H9 (cell line): Measurements from ENCODE around the gene DIP2A. TPM values are rescaled to one million over a fixed set of nuclear protein-coding genes. Genes with fewer than 3 reads are reported as not detected.

Experiments used
- DNase-seq: peaks from one replicate; pipeline ENCODE4 v3.0.0-alpha.2; 2017
- H2AFZ ChIP-seq: one replicate; pipeline ENCODE4 v1.6.1; 2013; ENCODE audit warnings: mild to moderate bottlenecking, low read length, control low read depth, moderate library complexity
- H2AK5ac ChIP-seq: 2 replicates; pipeline ENCODE4 v1.6.1; 2013; ENCODE audit warnings: low read length, control low read depth, mixed read lengths; ENCODE audit not compliant: insufficient read length
- H2BK120ac ChIP-seq: one replicate; pipeline ENCODE4 v1.6.1; 2013; ENCODE audit warnings: low read depth, mild to moderate bottlenecking, low read length, control low read depth, inconsistent platforms; ENCODE audit not compliant: poor library complexity, severe bottlenecking
- H2BK12ac ChIP-seq: 2 replicates; pipeline ENCODE4 v1.6.1; 2013; ENCODE audit warnings: low read length, control low read depth, mixed read lengths, low read depth; ENCODE audit not compliant: insufficient read length
- H2BK15ac ChIP-seq: 2 replicates; pipeline ENCODE4 v1.6.1; 2013; ENCODE audit warnings: low read depth, low read length, control low read depth
- H2BK20ac ChIP-seq: one replicate; pipeline ENCODE4 v1.6.1; 2013; ENCODE audit warnings: low read depth, mild to moderate bottlenecking, low read length, control low read depth, inconsistent platforms; ENCODE audit not compliant: poor library complexity, severe bottlenecking
- H2BK5ac ChIP-seq: 2 replicates; pipeline ENCODE4 v1.6.1; 2013; ENCODE audit warnings: low read length, control low read depth, mixed read lengths; ENCODE audit not compliant: insufficient read length
- H3K14ac ChIP-seq: 2 replicates; pipeline ENCODE4 v1.6.1; 2013; ENCODE audit warnings: low read length, control low read depth; ENCODE audit not compliant: insufficient read depth
- H3K18ac ChIP-seq: 2 replicates; pipeline ENCODE4 v1.6.1; 2013; ENCODE audit warnings: low read depth, mild to moderate bottlenecking, mixed read lengths, low read length, control low read depth; ENCODE audit not compliant: insufficient read length
- H3K23ac ChIP-seq: 2 replicates; pipeline ENCODE4 v1.6.1; 2013; ENCODE audit warnings: low read length, control low read depth, mixed read lengths, low read depth; ENCODE audit not compliant: insufficient read length
- H3K23me2 ChIP-seq: 2 replicates; pipeline ENCODE4 v1.6.1; 2013; ENCODE audit warnings: low read depth, mild to moderate bottlenecking, mixed read lengths, low read length, control low read depth; ENCODE audit not compliant: insufficient read length, poor library complexity, severe bottlenecking
- H3K27ac ChIP-seq: 2 replicates; pipeline ENCODE4 v1.5.1; 2013; ENCODE audit warnings: low read length, control low read depth, mixed read lengths, low read depth; ENCODE audit not compliant: insufficient read length
- H3K27me3 ChIP-seq: 2 replicates; pipeline ENCODE4 v1.6.1; 2013; ENCODE audit warnings: low read length, control low read depth, inconsistent platforms; ENCODE audit not compliant: insufficient read depth
- H3K4ac ChIP-seq: 2 replicates; pipeline ENCODE4 v1.6.1; 2013; ENCODE audit warnings: low read depth, mild to moderate bottlenecking, control low read depth, inconsistent platforms, low read length, moderate library complexity
- H3K4me1 ChIP-seq: 2 replicates; pipeline ENCODE4 v1.6.1; 2013; ENCODE audit warnings: low read length, control low read depth, inconsistent platforms; ENCODE audit not compliant: insufficient read depth
- H3K4me2 ChIP-seq: 2 replicates; pipeline ENCODE4 v1.6.1; 2013; ENCODE audit warnings: low read length, control low read depth, mixed read lengths; ENCODE audit not compliant: insufficient read length, insufficient read depth
- H3K56ac ChIP-seq: 2 replicates; pipeline ENCODE4 v1.6.1; 2013; ENCODE audit warnings: low read depth, mild to moderate bottlenecking, mixed read lengths, low read length, control low read depth; ENCODE audit not compliant: insufficient read length
- H3K79me1 ChIP-seq: 2 replicates; pipeline ENCODE4 v1.6.1; 2013; ENCODE audit warnings: low read depth, mild to moderate bottlenecking, moderate library complexity, low read length, control low read depth, inconsistent platforms; ENCODE audit not compliant: insufficient read depth, poor library complexity, severe bottlenecking
- H3K79me2 ChIP-seq: 2 replicates; pipeline ENCODE4 v1.6.1; 2013; ENCODE audit warnings: low read length, control low read depth, inconsistent platforms; ENCODE audit not compliant: insufficient read depth
- H3K9ac ChIP-seq: 2 replicates; pipeline ENCODE4 v1.6.1; 2013; ENCODE audit warnings: low read length, control low read depth, mixed read lengths; ENCODE audit not compliant: insufficient read length; ENCODE audit errors: extremely low read depth
- H3K9me3 ChIP-seq: one replicate; pipeline ENCODE4 v1.6.1; 2013; ENCODE audit warnings: low read depth, low read length, inconsistent platforms; ENCODE audit not compliant: control insufficient read depth
- H3T11ph ChIP-seq: one replicate; pipeline ENCODE4 v1.6.1; 2013; ENCODE audit warnings: mild to moderate bottlenecking, low read length, control low read depth, inconsistent platforms
- H4K20me1 ChIP-seq: one replicate; pipeline ENCODE4 v1.6.1; 2013; ENCODE audit not compliant: control insufficient read depth, insufficient read length, insufficient read depth
- H4K5ac ChIP-seq: 2 replicates; pipeline ENCODE4 v1.6.1; 2013; ENCODE audit warnings: low read depth, mild to moderate bottlenecking, mixed read lengths, low read length, control low read depth; ENCODE audit not compliant: insufficient read length
- H4K8ac ChIP-seq: replicated peaks from 2 replicates; pipeline ENCODE4 v1.6.1; 2013; ENCODE audit warnings: low read length, control low read depth, mixed read lengths, low read depth; ENCODE audit not compliant: insufficient read length
- H4K91ac ChIP-seq: 2 replicates; pipeline ENCODE4 v1.6.1; 2013; ENCODE audit warnings: low read depth, mild to moderate bottlenecking, moderate library complexity, mixed read lengths, low read length, control low read depth; ENCODE audit not compliant: insufficient read length
- H3K27ac Mint-ChIP-seq, 3 experiments: 2 replicates in 2 of 3; 3 replicates in 1 of 3; pipeline ENCODE4 v1.8.0; 2020 to 2021; ENCODE audit warnings: mixed read lengths in 3 of 3, mild to moderate bottlenecking in 1 of 3, moderate library complexity in 1 of 3
- H3K27me3 Mint-ChIP-seq: 2 replicates; pipeline ENCODE4 v1.8.0; 2021; ENCODE audit warnings: low read depth, mild to moderate bottlenecking, moderate library complexity, mixed read lengths
- H3K36me3 Mint-ChIP-seq, 3 experiments: 2 replicates in 2 of 3; 3 replicates in 1 of 3; pipeline ENCODE4 v1.8.0; 2020 to 2021; ENCODE audit warnings: low read depth in 3 of 3, mixed read lengths in 3 of 3; ENCODE audit not compliant: insufficient read depth in 1 of 3
- H3K4me1 Mint-ChIP-seq, 2 experiments: 2 replicates each; pipeline ENCODE4 v1.8.0; 2020; ENCODE audit warnings: mixed read lengths in 2 of 2
- H3K4me3 Mint-ChIP-seq, 2 experiments: 2 replicates in 1 of 2; 3 replicates in 1 of 2; pipeline ENCODE4 v1.8.0; 2020 to 2021; ENCODE audit warnings: mild to moderate bottlenecking in 2 of 2, mixed read lengths in 2 of 2, moderate library complexity in 1 of 2
- H3K9me3 Mint-ChIP-seq, 2 experiments: 2 replicates in 1 of 2; 3 replicates in 1 of 2; pipeline ENCODE4 v1.8.0; 2020; ENCODE audit warnings: mild to moderate bottlenecking in 2 of 2, mixed read lengths in 2 of 2, moderate library complexity in 1 of 2
- WGBS: extraction: QIAGEN DNeasy Blood & Tissue Kit; methylation state at CpG from one replicate; pipeline ENCODE4 v1.1.7; 2013; ENCODE audit warnings: missing lambda C conversion rate, low lambda C conversion rate, mixed read lengths; ENCODE audit not compliant: insufficient read length; ENCODE audit errors: extremely low coverage; 5-methylcytosine and 5-hydroxymethylcytosine counted together
- total RNA-seq: library from RNA; stranded (reverse); gene quantifications from 2 replicates; pipeline ENCODE4 v1.2.1, GENCODE V29; 2021
- TF ChIP-seq, protein P1 (sequence below): fragments of 200-600 bp; sonication (generic); conservative IDR thresholded peaks from 3 replicates; pipeline ENCODE4 v1.8.0; 2021; ENCODE audit warnings: antibody characterized with exemption, mild to moderate bottlenecking

The DIP2A gene
- total RNA-seq, 1 experiment from 2014 or later, result 25.2 TPM

DNA sequence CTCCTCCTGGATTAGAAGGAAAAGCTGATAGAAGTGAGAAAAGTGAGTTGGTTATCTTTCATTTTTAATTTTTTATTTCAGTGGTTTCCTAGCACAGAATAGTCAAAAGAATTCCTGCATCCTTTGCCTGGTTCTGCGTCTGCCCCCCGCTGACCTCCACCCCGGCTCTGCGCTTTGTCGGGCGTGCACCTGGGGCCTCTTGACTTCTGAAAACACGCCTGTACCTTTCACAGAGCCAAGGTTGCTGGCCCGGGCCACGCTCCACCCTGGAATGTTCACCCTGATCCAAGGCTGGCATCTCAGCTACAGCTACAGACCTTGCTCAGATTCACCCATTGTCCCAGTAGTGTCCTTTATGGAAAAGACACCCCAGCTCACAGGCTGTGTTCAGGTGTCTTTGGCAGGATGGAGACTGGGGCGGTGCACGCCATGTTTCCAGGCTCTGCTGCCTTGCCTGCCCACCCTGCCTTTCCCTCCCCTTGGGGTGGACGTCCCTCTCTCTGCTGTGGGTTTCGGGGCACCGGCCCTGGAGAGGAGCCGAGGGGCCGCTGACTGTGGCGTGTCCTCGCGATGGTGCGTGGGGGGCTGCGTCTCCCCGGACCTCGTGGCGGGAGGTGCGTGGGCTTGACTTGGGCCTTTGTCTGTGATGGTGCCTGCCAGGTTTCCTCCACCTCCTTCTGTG lies 40.3 kb upstream of the DIP2A start:
- Histone ChIP-seq H3K9me3 (no peaks in the 10 kb centered on the region), H2AFZ (no peak overlapping the region), H3K79me1 (no peaks in the 10 kb centered on the region), H4K5ac (peak overlapping the region; percentile 28), H3K27ac (no peak overlapping the region), H4K8ac (no peak overlapping the region), H3K4me2 (no peak overlapping the region), H2BK120ac (no peak overlapping the region), H4K91ac (no peak overlapping the region), H2AK5ac (no peak overlapping the region), H3K14ac (no peak overlapping the region; the same call in 1 of the 2 replicates), H3K18ac (no peak overlapping the region), H3K23ac (no peak overlapping the region), H3T11ph (no peak overlapping the region), H3K79me2 (no peaks in the 10 kb centered on the region), H2BK20ac (no peak overlapping the region), H2BK5ac (no peak overlapping the region), H3K9ac (no peak overlapping the region), H3K4me1 (no peaks in the 10 kb centered on the region), H3K27me3 (no peaks in the 10 kb centered on the region), H3K56ac (no peak overlapping the region), H4K20me1 (no peaks in the 10 kb centered on the region), H2BK12ac (no peak overlapping the region), H3K23me2 (no peaks in the 10 kb centered on the region), H3K4ac (no peak overlapping the region), H2BK15ac (no peak overlapping the region)
- no peak for DNase-seq
- H3K4me3 Mint-ChIP-seq, result no peak overlapping the region
- no peaks in the 10 kb centered on the region for H3K9me3 Mint-ChIP-seq
- WGBS, result no CpG with 5 or more reads among the region's 25 CpGs
- H3K27ac Mint-ChIP-seq, result peak overlapping the region in 2 of 3 experiments; percentile 49 to 83; a peak in 2 of 7 replicates
- peaks cover 20 to 63% (median 62%) of the 10 kb centered on the region in 3 experiments for H3K36me3 Mint-ChIP-seq
- H3K27me3 Mint-ChIP-seq, result no peaks in the 10 kb centered on the region
- TF ChIP-seq, protein P1, sequence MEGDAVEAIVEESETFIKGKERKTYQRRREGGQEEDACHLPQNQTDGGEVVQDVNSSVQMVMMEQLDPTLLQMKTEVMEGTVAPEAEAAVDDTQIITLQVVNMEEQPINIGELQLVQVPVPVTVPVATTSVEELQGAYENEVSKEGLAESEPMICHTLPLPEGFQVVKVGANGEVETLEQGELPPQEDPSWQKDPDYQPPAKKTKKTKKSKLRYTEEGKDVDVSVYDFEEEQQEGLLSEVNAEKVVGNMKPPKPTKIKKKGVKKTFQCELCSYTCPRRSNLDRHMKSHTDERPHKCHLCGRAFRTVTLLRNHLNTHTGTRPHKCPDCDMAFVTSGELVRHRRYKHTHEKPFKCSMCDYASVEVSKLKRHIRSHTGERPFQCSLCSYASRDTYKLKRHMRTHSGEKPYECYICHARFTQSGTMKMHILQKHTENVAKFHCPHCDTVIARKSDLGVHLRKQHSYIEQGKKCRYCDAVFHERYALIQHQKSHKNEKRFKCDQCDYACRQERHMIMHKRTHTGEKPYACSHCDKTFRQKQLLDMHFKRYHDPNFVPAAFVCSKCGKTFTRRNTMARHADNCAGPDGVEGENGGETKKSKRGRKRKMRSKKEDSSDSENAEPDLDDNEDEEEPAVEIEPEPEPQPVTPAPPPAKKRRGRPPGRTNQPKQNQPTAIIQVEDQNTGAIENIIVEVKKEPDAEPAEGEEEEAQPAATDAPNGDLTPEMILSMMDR, result no peak
- peaks cover 5 to 9% of the 10 kb centered on the region in 2 experiments; a peak in 2 of 4 replicates for H3K4me1 Mint-ChIP-seq
